GM21619 (cell line): ENCODE results near the gene SGO1.
"Not testable (repeated sequence)": the region's sequence is repeated elsewhere in the genome, so short reads cannot be mapped to it uniquely, and the experiment has no call there.

Source experiments
- ATAC-seq: cut with Tn5 transposase; IDR thresholded peaks from one replicate; pipeline ENCODE4 v1.9.1; 2021; ENCODE audit not compliant: unreplicated experiment

SGO1 gene

DNA sequence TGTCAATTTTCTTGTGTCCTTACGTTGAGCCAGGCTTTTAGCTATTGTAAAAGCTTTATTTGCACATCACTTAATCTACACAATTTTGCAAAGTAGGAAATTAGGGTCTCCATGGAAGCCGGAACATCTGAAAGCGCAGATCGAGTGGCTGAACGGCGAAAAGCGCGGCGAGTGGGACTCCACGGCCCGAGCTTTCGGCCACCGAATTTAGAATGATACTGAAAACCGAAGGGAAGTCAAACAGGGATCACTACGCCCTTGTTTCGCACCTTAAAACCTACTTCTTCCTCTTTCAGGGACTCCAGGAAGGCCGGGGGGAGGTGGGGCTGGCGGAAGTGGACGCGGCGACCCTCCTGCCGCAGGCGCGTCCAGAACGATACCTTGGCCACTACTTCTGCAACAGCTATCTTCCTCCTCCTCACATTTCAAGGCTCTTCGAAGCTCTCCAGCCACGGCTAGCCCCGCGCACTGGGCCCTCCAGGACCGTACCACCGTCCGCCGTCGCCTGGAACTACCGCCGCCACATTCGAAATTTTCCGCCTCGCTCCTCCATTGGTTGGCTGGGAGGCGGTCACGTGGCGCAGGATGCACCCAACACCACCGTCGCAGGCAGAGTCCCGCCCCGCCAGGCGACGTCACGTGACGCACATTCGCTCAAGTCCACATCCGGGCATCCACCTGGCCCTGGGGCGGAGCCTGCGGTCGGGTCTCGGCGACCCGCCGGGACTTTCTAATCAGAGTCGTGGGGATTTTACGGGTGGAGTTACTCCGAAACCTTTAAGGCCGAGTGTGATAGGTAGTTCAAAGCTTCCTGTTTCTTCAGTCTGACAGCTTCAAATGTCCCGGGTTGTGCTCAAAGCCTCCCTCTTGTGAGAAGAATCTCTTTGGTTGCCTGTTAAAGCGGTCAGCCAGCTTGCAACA lies at the start of gene SGO1:
TSS of gene SGO1 (minus strand) at position 528 of the 921 bp plus-strand sequence. CDS start 2,179 bp downstream, outside the sequence.
- ATAC-seq = peak; percentile 95

DNA sequence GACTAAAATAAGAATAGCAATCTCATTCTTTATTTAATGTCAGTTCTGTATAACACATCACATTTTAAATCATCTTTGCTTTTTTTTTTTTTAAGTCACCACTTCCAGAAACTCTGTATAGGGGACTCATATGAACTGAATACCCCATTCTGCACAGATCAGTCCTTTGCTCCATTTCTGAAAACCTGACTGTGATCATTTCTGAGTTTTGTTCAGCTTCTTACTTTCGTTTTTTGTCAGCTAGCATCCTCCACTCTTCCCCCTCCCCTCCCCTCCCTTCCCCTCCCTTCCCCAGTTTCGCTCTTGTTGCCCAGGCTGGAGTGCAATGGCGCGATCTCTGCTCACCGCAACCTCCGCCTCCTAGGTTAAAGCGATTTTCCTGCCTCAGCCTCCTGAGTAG lies 49.8 kb upstream of the SGO1 start:
- no peak for ATAC-seq

DNA sequence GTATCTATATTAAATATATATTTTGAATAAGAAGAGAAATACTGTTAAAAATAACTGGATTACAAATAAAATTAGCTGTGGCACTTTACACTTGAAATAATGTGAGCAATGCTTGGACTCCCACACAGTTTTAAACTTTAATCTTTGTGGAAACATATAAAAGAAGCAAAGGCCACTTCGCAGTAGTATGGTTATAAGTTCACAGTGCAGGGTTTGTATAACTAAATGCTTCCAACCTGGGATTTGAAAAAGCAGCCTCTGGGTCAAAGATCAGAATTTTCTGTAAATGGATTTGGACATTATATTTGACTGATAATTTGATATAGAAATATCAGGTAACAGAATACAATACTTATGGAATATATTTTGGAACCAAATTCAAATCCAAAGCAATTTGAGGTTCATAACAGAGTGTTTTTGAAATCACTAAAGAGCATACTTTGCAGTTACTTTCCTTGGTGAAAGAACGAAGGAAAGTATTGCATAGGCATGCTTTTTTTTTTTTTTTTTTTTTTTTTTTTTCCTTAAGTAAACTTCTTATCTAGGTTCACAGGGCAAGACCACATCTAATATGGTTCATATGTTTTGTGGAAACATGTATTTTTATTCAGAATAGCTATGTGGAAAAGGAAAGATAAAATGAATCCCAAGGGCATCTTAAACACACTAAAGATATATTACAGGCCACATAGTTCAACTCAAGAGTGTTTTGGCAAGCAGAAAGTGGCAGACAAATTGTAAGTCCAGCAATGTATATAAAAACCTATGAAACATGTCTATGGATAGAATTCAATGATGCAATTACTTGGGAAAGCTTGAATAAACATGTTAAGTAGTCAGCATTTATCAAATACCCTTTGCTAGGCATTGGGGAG lies 47.1 kb upstream of the SGO1 start:
- ATAC-seq = no peak

DNA sequence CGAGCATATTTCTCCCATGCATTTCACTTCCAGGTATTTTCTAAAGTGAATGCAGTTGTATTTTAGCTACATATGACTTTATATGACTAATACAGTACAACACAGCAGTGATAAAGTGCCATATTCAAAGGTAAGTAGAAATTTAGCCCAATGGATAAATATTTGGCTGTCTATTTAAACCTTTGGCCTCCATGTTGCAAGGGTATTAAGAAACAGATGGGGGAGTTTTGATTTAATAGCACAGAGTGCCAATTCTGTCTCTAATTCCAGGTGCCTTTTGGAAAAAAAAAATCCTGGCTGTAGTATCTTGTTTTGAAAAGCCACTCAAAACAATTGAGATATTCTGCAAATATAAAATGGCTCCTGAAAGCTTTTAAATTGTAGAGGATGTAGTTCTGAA lies 44.9 kb upstream of the SGO1 start:
- ATAC-seq = no peak

DNA sequence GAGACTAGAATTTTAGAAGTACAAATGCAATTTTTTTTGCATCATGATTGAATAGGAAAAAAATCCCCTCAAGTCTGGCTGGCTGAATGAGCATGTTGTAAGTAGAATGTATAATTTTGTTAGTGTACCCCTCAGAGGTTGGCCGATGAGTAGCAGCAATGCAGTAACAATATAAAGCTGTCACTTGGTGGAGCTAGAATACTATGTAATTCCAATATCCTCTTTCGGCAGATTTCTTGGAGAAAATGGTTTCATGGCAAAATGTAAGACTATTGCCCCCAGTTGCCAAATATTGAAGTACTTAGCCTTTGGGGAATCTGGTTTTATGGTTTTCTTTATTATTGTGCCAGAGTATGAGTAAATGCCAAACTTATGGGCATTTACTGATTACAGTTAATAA lies 39.8 kb upstream of the SGO1 start:
- no peak for ATAC-seq

DNA sequence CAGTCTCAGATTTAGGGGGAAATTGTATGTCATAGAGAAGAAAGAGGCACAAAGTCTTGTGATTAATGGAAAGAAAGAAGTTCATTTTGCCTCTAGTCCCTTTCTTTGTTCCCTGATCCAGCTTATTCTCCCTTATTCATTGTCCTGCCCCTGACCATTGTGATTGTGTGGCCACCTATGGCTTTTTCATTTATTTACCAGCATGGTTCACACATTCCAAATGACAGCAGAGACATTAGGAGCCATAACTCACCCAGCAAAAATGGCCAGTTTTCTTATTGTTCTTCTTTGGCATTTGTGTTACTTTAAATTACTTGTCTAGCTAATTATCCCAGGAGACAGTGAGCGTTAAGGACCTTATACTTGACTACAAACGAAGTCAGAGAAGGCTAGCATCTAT lies 36.3 kb upstream of the SGO1 start:
- ATAC-seq = no peak

DNA sequence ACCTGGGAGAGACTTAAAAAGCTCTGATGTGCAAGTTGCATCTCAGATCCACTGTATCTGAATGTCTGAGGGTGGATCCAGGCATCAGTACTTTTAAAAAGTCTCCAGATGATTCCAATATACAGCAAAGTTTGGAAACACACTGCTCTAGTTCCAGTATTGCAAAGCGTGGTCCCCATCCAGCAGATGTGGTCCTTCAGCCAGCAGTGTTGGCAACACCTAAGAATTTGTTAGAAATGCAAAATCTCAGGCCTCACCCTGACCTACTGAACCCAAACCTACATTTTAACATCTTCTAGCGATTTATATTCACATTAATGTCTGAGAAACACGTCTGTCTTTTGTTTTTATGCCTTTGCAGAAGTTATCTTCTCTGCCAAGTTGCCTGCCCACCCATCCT lies 32.2 kb upstream of the SGO1 start:
- ATAC-seq = no peak

DNA sequence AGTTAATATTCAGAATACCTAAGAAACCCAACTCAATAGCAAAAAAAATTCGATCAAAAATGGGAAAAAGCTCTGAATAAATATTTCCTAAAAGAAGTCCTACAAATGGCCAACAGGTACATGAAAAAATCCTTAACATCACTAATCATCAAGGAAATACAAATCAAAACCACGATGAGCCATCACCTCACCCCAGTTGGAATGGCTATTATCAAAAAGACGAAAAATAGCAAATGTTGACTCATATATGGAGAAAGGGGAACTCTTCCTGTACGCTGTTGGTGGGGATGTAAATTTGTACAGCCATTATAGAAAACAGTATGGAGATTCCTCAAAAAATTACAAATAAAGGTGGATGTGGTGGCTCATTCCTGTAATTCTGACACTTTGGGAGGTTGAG lies 29.6 kb upstream of the SGO1 start:
- no peak for ATAC-seq

DNA sequence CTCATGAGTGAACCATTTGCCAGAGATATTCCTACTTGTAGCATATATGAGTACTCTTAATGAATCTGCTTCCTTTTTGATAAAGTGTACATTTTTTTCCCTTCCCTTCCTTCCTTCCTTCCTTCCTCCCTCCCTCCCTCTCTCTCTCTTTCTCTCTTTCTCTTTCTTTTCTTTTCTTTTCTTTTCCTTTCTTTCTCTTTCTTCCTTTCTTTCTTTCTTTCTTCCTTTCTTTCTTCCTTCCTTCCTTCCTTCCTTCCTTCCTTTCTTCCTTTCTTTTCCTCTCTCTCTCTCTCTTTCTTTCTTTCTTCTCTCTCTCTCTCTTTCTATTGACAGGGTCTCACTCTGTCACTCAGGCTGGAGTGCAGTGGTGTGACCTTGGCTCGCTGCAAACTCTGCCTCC lies 27.5 kb upstream of the SGO1 start:
- ATAC-seq = not testable (repeated sequence)

DNA sequence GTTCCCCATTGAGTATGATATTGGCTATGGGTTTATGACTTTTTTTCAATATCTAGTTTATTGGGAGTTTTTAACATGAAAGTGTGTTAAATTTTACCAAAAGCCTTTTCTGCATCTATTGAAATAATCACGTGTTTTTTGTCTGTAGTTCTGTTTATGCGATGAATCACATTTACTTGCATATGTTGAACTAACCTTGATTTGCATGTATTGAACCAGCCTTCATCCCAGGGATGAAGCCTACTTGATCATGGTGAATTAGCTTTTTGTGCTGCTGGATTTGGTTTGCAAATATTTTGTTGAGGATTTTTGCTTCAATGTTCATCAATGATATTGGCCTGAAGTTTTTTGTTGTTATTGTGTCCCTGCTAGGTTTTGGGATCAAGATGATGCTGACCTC lies 21.9 kb upstream of the SGO1 start:
- not testable (repeated sequence) for ATAC-seq

DNA sequence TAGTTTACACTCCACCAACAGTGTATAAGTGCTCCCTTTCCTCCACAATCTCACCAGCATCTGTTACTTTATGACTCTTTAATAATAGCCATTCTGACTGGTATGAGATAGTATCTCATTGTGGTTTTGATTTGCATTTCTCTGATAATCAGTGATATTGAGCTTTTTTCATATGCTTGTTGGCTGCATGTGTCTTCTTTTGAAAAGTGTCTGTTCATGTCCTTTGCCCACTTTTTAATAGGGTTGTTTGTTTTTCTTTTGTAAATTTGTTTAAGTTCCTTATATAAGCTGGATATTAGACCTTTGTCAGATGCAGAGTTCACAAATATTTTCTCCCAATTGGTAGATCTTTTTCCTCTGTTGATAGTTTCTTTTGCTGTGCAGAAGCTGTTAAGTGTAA lies 19.9 kb upstream of the SGO1 start:
- not testable (repeated sequence) for ATAC-seq

DNA sequence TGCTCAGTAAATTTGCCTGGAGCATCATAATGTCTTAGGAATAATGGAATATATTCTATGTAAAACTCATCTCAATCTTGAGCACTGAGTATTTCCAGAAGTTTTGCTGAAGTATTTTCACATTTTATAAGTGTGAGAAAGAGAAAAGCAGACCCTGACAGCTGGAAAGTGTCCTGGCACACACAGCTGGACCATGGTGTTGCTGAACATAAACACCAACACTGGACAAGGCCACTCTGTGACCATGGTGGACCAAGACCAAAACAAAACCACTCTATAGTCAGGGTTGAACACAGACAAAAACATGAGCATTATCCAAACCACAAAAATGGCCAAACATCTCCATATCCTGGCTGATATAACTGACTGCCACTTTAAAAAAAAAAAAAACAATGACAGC lies 15.1 kb upstream of the SGO1 start:
- ATAC-seq = no peak

DNA sequence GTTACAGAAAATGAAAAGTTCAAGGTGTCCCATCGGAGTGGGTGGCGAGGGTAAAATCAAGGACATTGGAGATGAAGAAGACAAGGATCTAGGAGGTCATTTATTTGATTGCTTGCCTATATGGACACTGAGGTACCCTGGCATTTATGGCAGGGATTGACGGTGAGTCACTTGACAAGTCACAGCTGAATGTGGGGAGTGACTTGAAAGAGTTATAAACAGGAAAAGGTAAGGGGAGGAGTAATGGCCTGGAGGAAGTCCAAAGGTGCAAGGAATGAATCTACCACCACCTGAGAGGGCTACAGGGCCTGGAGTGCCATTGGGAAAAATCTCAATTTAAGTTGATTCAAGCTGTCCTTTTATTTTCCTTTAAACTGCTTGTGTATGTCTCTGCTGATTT lies 11.8 kb upstream of the SGO1 start:
- ATAC-seq = no peak

DNA sequence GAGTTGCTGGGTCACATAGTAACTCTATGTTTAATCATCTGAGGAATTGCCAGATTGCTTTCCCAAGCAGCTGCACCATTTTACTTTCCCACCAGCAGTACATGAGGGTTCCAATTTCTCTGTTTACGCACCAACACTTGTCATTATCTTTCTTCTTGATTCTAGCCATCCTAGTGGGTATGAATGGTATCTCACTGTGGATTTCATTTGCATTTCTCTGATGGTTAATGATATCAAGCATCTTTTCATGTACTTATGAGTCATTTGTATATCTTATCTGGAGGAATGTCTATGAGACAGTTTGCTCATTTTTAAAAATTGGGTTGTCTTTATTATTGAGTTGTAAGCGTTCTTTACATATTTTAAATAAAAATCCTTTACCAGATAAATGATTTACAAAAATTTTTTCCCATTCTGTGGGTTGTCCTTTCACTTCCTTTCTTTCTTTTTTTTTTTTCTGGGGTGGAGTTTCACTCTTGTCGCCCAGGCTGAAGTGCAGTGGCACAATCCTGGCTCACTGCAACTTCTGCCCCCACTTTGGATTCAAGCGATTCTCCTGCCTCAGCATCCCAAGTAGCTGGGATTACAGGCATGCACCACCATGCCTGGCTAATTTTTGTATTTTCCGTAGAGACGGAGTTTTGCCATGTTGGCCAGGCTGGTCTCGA lies 8.9 kb upstream of the SGO1 start:
- ATAC-seq = no peak

DNA sequence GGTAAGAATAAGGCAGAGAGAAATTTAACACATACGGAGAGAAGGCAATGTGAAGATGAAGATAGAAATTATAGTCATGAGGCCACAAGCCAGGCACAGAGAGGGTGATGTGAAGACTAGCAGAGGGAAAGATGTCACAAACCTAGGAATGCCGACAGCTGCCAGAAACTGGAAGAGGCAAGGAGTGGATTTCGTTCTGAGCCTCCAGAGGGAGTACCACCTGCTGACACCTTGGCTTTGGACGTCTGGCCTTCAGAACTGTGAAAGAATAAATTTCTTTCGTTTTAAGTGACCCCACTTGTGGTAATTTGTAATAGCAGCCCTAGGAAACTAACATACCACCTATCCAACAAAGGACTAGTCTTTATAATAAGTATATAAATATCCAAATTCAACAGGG lies 5.0 kb upstream of the SGO1 start:
- no peak for ATAC-seq

DNA sequence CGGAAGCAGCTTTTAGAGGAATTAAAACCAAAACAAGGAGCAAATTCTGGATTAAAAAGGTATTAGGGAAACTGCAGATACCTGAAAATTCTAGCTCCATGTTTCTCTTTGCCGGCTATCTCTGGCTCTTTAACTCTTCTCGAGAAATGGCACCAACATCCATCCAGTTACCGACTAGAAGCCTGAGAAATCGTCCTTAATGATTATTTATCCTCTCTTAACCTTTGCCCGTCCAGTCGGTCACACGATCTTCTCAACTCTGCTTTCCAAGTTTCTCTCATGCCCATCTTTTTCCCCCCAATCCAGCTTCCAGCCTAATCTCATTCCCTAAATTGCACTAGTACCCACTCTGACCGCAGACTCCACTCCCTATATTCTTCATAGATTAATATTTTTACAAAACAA lies 596 bp upstream of the SGO1 start:
- ATAC-seq = peak; percentile 6

DNA sequence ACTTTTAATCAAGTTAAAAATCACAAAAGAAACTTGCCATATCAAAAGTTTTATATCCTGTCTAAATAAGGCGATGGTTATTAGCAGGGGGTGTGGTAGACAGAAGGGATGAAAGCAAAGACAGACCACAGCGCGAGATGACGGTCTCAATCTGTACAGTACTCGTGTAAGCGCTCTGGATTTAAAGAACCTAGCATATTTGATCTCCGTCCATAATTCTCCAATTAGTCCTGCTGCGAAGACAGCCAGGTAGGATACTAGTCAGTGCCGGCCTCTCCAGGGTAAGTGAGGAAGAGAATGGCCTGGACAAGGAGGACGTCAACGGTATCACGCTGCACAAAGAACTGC lies 701 bp downstream of the SGO1 start:
- peak; percentile 5 for ATAC-seq

DNA sequence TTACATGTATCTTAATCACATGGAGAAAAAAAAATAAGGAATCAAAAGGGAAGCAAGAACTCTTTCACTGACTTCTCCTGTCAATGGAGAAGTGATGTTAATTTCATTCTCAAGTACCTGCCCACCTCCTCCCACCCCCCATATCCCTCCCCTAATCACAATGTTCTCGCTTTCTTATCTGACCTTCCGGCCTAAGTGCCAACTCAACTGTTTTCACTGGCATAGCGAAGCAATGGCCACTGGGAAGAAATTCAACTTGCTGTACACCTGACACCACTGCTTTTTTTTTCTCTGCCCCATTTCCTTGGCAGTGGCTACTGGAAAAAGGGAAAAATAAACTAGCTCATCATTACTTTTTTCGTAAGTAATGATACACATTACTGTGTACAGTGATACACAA lies 3.8 kb downstream of the SGO1 start:
- ATAC-seq = no peak

DNA sequence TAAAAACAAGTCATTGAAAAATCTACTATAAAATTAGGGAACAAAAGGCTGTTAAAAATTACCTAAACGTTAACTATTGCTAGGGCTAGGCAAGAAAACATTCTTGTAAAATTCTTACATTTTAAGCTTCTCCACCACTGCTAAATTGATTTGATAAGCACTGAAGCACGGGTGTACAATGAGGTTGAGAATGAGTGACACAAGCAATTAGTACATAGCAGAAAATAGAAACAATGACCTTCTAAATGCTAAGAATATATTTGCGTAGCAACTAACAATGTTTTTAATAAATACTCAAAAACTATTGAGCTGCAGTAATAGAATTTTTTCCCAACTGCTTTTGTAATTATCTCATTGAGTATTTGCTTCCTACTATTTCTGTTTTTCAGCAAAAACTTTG lies 4.7 kb downstream of the SGO1 start:
- ATAC-seq = no peak

DNA sequence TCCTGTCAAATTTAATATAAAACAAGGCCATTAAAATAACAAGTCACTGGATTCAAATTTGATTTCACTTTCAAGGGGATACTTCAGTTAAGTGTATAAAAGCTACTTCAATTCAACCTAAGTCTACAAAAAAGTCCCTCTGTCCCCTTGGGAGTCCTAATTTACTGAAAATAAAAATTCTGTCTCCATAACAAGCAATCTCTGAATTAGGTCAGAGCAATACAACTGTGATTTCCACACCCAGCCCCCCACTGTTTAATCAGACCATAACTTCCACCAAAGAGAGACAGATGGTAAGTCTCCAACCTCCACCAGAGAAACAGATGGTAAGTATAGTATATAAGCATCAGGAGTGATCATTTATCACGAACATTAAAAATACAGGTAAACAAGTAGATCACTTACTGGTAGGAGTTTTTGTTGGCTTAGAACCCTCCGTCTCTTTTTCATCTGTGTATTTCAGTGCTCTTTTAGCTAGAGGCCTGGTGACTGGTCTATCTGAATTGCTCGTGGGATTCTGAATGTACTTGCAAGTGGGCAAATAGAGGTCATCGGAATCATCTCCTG lies 12.1 kb downstream of the SGO1 start:
- no peak for ATAC-seq

DNA sequence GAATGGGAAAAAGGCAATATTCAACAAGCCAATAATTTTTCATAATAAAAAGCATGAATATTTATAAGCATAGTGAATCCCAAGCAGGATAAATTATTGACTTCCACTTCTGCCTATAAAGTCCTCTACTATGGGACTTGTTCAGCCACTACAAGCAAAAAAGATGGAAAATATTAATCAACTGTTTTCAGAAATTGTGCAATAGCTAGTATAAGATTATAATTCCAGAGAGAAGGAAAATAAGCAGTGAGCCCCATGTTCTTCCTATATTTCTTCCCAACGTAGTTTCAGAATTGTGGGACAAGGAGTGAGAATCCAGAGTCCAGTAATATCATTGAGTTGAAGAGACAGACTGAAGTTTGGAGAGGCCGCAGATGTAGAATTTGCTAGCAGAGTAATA lies 24.3 kb downstream of the SGO1 start:
- no peak for ATAC-seq
